Hematopoietic multipotent progenitor cell treated with erythropoietin and hydrocortisone succinate and interleukin-3 and kit ligand, for 8 days (in vitro differentiated cells): ENCODE data around the gene ALDH3B1.

ENCODE experiments used
- DNase-seq: peaks from one replicate; pipeline ENCODE4 v3.0.0-alpha.2; 2015

The ALDH3B1 gene

GRCh38 chr11:67997475-67997921, 12.6 kb upstream of the ALDH3B1 start:
- no peak for DNase-seq

- DNase-seq = no peak
Measured at GRCh38 chr11:67998150-67999045, 11.7 kb upstream of the ALDH3B1 start.

GRCh38 chr11:67999201-67999629, 10.9 kb upstream of the ALDH3B1 start:
- DNase-seq = no peak

GRCh38 chr11:67999704-68000103, 10.4 kb upstream of the ALDH3B1 start:
- DNase-seq = no peak

- DNase-seq = no peak
Measured at GRCh38 chr11:68002575-68002937, 7.6 kb upstream of the ALDH3B1 start.

GRCh38 chr11:68002938-68003845, 6.9 kb upstream of the ALDH3B1 start:
- DNase-seq = no peak

GRCh38 chr11:68003846-68004550, 6.1 kb upstream of the ALDH3B1 start, which contains the start of gene UNC93B1:
UNC93B1 (minus strand) TSS chr11:68004097; CDS start chr11:68004043, 54 bp downstream.
- peak; percentile 90 for DNase-seq

- no peak for DNase-seq
Measured at GRCh38 chr11:68004551-68005335, 5.4 kb upstream of the ALDH3B1 start.

- no peak for DNase-seq
Measured at GRCh38 chr11:68006606-68007166, 3.4 kb upstream of the ALDH3B1 start.

GRCh38 chr11:68007498-68008380, 2.4 kb upstream of the ALDH3B1 start:
- DNase-seq = no peak

- peak; percentile 93 for DNase-seq
Measured at GRCh38 chr11:68008381-68009337, 1.5 kb upstream of the ALDH3B1 start.

- peak; percentile 93 for DNase-seq
Measured at GRCh38 chr11:68009391-68010089, 587 bp upstream of the ALDH3B1 start.

- DNase-seq = no peak
Measured at GRCh38 chr11:68011051-68011943, 1.2 kb downstream of the ALDH3B1 start.

- DNase-seq = no peak
Measured at GRCh38 chr11:68012044-68012842, 2.1 kb downstream of the ALDH3B1 start.

- DNase-seq = no peak
Measured at GRCh38 chr11:68012843-68013610, 2.9 kb downstream of the ALDH3B1 start.

GRCh38 chr11:68013611-68014156, 3.6 kb downstream of the ALDH3B1 start:
- DNase-seq = no peak
